SJCRH30 (cell line): ENCODE results near the gene CALML3. TPM values are rescaled to one million over a fixed set of nuclear protein-coding genes. Genes with fewer than 3 reads are reported as not detected.

Source experiments
- DNase-seq, 2 experiments: peaks; one replicate each; pipeline ENCODE4 v3.0.0-alpha.2; 2015 to 2020
- H3K27ac ChIP-seq: fragments of 250-450 bp; sonication (Bioruptor Pico); 2 replicates; pipeline ENCODE4 v1.5.1; 2020; ENCODE audit warnings: mild to moderate bottlenecking, moderate library complexity
- H3K27me3 ChIP-seq: fragments of 250-450 bp; sonication (Bioruptor Pico); 2 replicates; pipeline ENCODE4 v1.5.1; 2020; ENCODE audit warnings: mild to moderate bottlenecking, moderate library complexity
- H3K36me3 ChIP-seq: fragments of 250-450 bp; sonication (Bioruptor Pico); 2 replicates; pipeline ENCODE4 v1.5.1; 2020; ENCODE audit warnings: mild to moderate bottlenecking, moderate library complexity
- H3K4me1 ChIP-seq: fragments of 250-450 bp; sonication (Bioruptor Pico); 2 replicates; pipeline ENCODE4 v1.5.1; 2020; ENCODE audit warnings: mild to moderate bottlenecking, moderate library complexity
- H3K4me3 ChIP-seq: fragments of 250-450 bp; sonication (Bioruptor Pico); 2 replicates; pipeline ENCODE4 v1.5.1; 2020; ENCODE audit warnings: mild to moderate bottlenecking, moderate library complexity
- H3K9me3 ChIP-seq: fragments of 250-450 bp; sonication (Bioruptor Pico); replicated peaks from 2 replicates; pipeline ENCODE4 v1.5.1; 2020; ENCODE audit warnings: mild to moderate bottlenecking, moderate library complexity
- total RNA-seq: library from RNA; depleted of rRNA; stranded (reverse); fragments of >200 nt; shearing (Covaris generic); gene quantifications from 2 replicates; pipeline ENCODE4 v1.2.3, GENCODE V29; 2014

CALML3 gene
- total RNA-seq, 1 experiment from 2014 or later: not detected

DNA sequence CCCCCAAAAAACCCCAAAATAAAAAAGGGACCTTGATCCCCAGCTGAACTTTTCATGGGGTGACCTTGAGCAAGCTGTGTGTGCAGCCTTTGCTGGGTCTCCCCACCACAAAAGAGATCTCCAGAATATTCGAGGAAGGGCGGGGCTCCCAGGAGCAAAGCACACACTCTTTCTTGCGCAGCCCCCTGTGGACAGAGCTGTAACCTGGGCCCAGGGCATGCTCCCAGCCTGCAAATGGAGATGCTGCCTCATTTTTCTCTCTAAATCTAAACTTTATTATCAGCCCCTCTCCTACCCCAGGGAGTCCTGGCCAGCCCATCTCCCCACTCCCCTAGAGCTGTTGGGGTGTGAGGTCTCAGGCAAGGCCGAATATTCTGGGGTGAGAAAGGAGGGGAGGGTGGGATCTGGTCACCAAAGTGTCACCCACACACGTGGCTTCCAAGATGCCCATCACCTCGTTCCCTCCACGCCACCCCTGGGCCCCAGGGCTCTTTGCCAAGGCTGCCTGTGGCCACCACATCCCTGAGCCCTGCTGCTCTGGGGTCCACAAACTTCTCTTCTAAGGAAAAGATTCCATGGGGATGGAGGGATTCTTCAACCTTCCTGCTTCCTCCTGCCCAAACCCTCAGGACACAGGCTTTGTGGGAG lies 1.7 kb upstream of the CALML3 start:
- Histone ChIP-seq H3K4me1 (no peaks in the 10 kb centered on the region), H3K4me3 (no peak overlapping the region), H3K27me3 (no peaks in the 10 kb centered on the region), H3K9me3 (no peaks in the 10 kb centered on the region), H3K27ac (no peak overlapping the region), H3K36me3 (no peaks in the 10 kb centered on the region)
- DNase-seq: no peak

- Histone ChIP-seq H3K27ac (no peak overlapping the region), H3K36me3 (no peaks in the 10 kb centered on the region), H3K4me1 (no peaks in the 10 kb centered on the region), H3K27me3 (no peaks in the 10 kb centered on the region), H3K9me3 (no peaks in the 10 kb centered on the region), H3K4me3 (no peak overlapping the region)
- DNase-seq: no peak
Observed at GRCh38 chr10:5523796-5524574, 776 bp upstream of the CALML3 start.

DNA sequence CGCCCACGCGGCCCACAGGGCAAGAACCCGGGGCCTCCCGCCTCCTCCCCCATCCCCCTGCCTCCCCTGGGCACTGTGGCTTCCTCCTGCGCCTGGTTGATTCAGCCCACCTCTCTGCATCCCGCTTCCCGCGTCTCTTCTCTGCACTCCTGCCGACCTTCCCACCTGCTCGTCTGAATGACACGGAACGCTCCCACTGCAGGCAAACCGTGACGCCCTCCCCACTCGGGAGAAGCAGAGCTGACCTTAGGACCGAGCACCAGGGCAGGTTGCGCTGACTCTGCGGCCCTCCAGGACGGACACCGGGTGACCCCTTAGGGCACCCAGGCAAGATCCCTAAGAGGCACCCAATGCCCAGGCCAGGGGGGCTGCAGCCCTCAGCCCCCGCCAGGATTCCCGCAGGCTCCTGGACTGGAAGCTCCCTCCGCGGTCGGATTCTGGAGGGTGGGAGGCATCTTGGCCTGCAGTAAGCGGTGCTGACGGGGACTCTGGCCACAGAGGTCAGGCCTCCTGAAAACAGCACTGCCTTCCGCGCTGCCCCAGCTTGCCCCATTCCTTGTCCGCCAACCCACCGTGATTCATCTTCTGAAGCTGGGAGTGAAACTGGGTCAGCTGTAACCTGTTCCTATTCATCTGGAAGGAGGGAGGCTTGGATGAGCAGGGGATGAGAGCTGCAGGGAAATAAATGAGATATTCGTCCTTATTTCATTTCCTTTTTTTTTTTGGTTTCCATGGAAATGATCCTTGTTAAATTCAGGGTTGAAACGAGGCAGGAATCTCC lies 990 bp downstream of the CALML3 start:
- H3K4me1 ChIP-seq: no peaks in the 10 kb centered on the region
- DNase-seq: no peak
- H3K9me3 ChIP-seq: no peaks in the 10 kb centered on the region
- H3K4me3 ChIP-seq: no peak overlapping the region
- no peaks in the 10 kb centered on the region for H3K36me3 ChIP-seq
- no peak overlapping the region for H3K27ac ChIP-seq
- H3K27me3 ChIP-seq: no peaks in the 10 kb centered on the region

- DNase-seq: no peak
Observed at GRCh38 chr10:5526691-5527331, 2.0 kb downstream of the CALML3 start.

DNA sequence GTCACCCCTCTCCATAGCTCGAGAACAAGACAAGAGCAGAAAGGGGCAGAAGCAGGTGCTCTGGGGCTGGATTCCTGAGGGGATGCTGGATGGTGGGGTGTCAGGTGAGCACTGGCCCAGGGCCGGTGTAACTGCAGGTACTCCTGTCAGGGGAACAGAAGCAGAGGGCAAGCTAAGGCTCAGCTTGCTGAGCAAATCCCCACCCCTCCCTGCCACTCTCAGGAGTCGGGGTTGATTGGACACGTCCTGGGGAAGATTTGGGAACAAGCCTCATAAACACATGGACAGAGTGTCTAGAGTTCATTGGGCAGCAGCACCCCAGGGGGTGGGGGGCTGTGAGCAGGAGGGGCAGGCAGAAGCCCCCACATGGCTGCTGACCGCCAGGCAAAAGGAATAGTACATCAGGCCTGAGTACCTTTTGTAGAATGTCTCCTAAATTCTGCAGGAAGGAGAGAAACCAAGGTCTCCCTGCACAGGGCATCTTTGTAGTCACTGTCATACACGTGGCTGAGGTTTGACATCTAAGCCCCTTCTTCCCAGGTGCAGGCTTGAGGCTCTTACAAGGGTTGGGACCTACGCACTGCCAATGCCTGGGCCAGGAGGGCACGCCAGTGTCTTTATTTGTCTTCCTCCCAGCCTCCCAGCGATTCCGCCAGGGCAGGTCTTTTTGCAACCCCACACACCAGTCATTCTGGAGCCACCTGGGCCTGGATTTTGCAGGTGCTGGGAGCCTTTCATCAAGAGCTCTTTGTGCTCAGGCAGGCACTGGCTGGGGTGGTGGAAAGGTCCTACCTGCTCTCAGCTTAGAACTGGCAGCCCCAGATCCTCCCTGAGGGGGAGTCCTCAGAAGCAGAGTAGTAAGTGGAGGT lies 2.8 kb downstream of the CALML3 start:
- no peaks in the 10 kb centered on the region for H3K9me3 ChIP-seq
- H3K4me1 ChIP-seq: no peaks in the 10 kb centered on the region
- H3K36me3 ChIP-seq: no peaks in the 10 kb centered on the region
- H3K27me3 ChIP-seq: no peaks in the 10 kb centered on the region
- no peak for DNase-seq
- H3K27ac ChIP-seq: no peak overlapping the region
- H3K4me3 ChIP-seq: no peak overlapping the region

More at GRCh38 chr10:5526691-5527331, 2.0 kb downstream of the CALML3 start:
- H3K4me1 ChIP-seq: no peaks in the 10 kb centered on the region
- no peak overlapping the region for H3K27ac ChIP-seq
- H3K27me3 ChIP-seq: no peaks in the 10 kb centered on the region
- H3K9me3 ChIP-seq: no peaks in the 10 kb centered on the region
- H3K4me3 ChIP-seq: no peak overlapping the region
- no peaks in the 10 kb centered on the region for H3K36me3 ChIP-seq

GRCh38 chr10:5528989-5529701 lies 4.4 kb downstream of the CALML3 start:
- H3K4me3 ChIP-seq: no peak overlapping the region
- DNase-seq: no peak
- H3K36me3 ChIP-seq: no peaks in the 10 kb centered on the region
- H3K4me1 ChIP-seq: no peaks in the 10 kb centered on the region
- H3K9me3 ChIP-seq: no peaks in the 10 kb centered on the region
- H3K27ac ChIP-seq: no peak overlapping the region
- no peaks in the 10 kb centered on the region for H3K27me3 ChIP-seq

- no peak for DNase-seq
- Histone ChIP-seq H3K9me3 (no peaks in the 10 kb centered on the region), H3K36me3 (no peaks in the 10 kb centered on the region), H3K4me1 (no peaks in the 10 kb centered on the region), H3K4me3 (no peak overlapping the region), H3K27me3 (no peaks in the 10 kb centered on the region), H3K27ac (no peak overlapping the region)
Observed at GRCh38 chr10:5529702-5530411, 5.1 kb downstream of the CALML3 start.

- Histone ChIP-seq H3K27me3 (no peaks in the 10 kb centered on the region), H3K4me3 (no peak overlapping the region), H3K4me1 (no peaks in the 10 kb centered on the region), H3K27ac (no peak overlapping the region), H3K36me3 (no peaks in the 10 kb centered on the region), H3K9me3 (no peaks in the 10 kb centered on the region)
- DNase-seq: no peak
Observed at GRCh38 chr10:5530412-5530806, 5.6 kb downstream of the CALML3 start.

GRCh38 chr10:5530846-5531557 lies 6.2 kb downstream of the CALML3 start:
- Histone ChIP-seq H3K27ac (no peak overlapping the region), H3K4me1 (no peaks in the 10 kb centered on the region), H3K4me3 (no peak overlapping the region), H3K36me3 (no peaks in the 10 kb centered on the region), H3K27me3 (no peaks in the 10 kb centered on the region), H3K9me3 (no peaks in the 10 kb centered on the region)
- no peak for DNase-seq

DNA sequence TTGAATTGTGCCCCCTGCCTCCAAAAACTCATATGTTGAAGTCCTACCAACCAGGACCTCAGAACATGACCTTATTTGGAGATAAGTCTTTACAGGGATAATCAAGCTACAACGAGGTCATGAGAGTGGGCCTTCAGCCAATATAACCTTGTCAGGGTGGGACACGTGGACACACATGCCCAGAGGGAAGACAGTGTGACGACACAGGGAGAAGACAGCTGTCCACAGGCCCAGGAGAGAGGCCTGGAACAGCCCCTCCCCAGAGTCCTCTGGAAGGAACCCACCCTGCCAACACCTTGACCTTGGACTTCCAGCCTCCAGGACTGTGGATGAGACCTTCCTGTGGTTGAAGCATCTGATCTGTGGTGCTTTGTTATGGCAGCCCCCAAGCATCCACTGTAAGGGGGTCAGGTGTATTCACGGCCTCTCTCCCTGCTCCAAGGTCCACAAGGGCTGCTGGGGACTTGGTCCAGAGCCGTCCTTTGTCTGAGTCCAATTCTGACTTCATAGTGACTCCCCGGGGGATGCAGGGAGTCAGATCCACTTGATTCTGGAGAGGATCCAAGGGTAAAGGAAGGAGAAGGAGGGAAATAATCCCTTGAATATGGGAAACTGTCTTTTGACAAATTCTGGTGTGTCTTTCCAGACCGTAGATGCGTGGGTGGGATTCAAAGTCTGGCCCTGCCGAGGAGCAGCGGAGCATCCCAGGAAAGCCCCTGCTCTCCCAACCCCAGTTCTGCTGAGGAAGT lies 7.0 kb downstream of the CALML3 start:
- Histone ChIP-seq H3K27ac (no peak overlapping the region), H3K36me3 (no peaks in the 10 kb centered on the region), H3K4me1 (no peaks in the 10 kb centered on the region), H3K27me3 (no peaks in the 10 kb centered on the region), H3K4me3 (no peak overlapping the region), H3K9me3 (no peaks in the 10 kb centered on the region)
- DNase-seq: no peak

DNA sequence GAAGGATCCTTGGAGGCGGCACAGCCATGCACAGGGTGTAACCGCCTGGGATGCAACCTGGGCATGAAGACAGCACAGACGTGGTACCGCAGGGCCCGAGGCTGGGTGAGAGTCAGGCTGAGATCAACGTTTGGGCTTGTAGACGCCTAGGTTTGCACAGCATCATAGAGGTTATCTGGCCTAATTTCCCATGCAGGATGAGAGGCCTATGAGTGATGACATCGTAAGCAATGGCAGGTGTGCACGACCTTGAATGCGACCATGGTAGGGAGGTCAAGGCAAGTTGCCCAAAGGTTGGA lies 7.5 kb downstream of the CALML3 start:
- no peak overlapping the region for H3K4me3 ChIP-seq
- no peaks in the 10 kb centered on the region for H3K4me1 ChIP-seq
- no peak for DNase-seq
- H3K27me3 ChIP-seq: no peaks in the 10 kb centered on the region
- no peaks in the 10 kb centered on the region for H3K36me3 ChIP-seq
- H3K27ac ChIP-seq: no peak overlapping the region
- H3K9me3 ChIP-seq: no peaks in the 10 kb centered on the region

- no peak for DNase-seq
- H3K9me3 ChIP-seq: no peaks in the 10 kb centered on the region
- no peaks in the 10 kb centered on the region for H3K36me3 ChIP-seq
- no peak overlapping the region for H3K27ac ChIP-seq
- H3K4me1 ChIP-seq: no peaks in the 10 kb centered on the region
- no peak overlapping the region for H3K4me3 ChIP-seq
- no peaks in the 10 kb centered on the region for H3K27me3 ChIP-seq
Observed at GRCh38 chr10:5532618-5533097, 7.9 kb downstream of the CALML3 start.
